ENCODE measurements around the gene RPH3AL.

- TF ChIP-seq CTCF (IDR thresholded peaks at IDR 0.05) (no peak), ZFX (IDR thresholded peaks at IDR 0.05; ENCODE audit: borderline replicate concordance) (no peak)
Measured at GRCh38 chr17:269616-270514, 82.7 kb downstream of the RPH3AL start.

Measured in 22Rv1 (cell line).